G401 (cell line): ENCODE data around the gene AGER. TPM values are rescaled to one million over a fixed set of nuclear protein-coding genes. Genes with fewer than 3 reads are reported as not detected.
A peak's percentile ranks its signal among the peaks of the same experiment; 100 is the strongest.

Source experiments
- DNase-seq: peaks from one replicate; pipeline ENCODE4 v3.0.0-alpha.2; 2015; ENCODE audit warnings: low spot score
- in situ Hi-C: cut with HindIII; loops from 2 replicates; pipeline ENCODE4 v1.10.0; 2016; ENCODE audit warnings: low sequenced_read_pairs, mixed read lengths
- total RNA-seq: library from RNA; depleted of rRNA; stranded (reverse); fragments of >200 nt; shearing (Covaris generic); gene quantifications from 2 replicates; pipeline ENCODE4 v1.2.3, GENCODE V29; 2014

AGER gene
- total RNA-seq, 1 experiment from 2014 or later, result 17.4 TPM

DNA sequence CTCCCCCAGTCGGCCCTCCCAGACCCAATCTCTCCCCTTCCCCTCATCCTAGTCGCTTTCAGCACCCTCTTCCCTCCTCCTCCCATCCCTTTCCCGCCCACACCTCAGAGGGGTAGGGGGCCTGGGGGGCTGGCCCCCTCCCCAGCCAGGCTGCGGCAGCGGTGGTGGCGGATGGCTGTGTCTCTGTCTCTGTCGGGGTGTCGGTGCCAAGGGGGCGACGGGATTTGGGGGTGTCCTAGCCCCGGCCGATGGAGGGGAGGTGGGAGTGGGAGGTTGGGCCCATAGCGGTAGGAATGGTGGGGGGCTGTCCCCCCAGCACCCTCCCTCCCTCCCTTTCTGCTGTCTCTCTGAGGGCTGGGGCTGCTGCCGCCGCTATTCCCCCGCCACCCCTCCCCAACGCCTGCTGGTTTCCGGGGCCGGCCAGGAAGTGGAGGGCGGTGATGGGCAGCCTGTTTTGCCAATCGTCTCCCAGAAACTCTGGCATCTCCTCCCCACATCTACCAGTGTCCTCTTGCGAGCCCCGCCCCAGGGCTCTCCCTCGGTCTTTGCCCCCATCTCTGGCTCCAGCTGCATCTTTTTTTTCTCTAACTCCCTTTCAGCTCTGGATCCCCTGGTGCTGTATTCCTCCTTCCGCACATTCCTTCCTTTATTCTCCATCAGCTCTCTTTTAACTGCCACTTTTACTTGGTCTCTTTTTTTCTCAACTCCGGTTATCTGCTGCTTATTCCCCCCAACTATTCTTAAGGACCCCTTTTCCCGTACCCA lies 8.2 kb downstream of the AGER start, which contains the start of gene AGPAT1:
AGPAT1 (minus strand) TSS at position 374 of the 765 bp plus-strand sequence. CDS start 4,588 bp downstream, outside the sequence.
- peak; percentile 99 for DNase-seq
- in situ Hi-C loops, result no loop called here

DNA sequence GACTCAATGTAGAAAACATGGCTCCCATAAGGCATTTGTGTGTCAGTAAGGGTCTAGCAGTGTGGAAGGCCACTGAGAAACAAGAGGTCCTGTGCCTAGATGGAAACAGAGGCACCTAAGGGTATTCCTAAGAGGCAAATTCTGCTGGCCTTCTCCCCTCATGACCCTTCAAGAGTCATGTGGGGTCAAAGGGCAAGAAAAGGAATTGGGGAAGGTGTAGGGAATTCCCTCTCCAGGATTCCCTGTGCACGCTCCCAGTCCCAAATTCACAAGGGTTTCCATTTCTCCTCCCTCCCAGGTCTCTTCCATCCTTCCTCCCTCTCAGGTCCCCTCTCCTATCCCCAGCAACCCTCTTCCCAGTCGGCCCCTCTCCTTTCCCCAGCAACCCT lies 8.7 kb downstream of the AGER start:
- in situ Hi-C loops, result no loop called here
- DNase-seq, result no peak

DNA sequence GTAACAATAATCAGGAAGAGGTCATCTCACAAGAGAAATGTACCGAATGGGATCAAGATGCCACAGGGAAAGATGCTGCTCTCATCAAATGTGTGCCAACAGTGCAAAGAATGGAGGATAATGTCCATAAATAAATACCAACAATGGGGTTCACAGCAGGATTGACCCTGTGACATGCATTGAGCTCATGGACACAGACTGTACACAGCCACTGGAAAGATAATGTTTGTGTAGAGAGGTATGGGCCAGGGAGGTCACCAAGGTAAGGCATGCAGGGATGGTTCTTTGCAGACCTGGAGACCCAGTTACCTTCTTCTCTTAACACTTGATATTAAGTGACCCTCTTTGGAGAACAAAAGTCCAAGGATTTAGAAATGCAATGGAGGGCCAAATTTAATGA lies 9.6 kb downstream of the AGER start:
- DNase-seq, result no peak
- in situ Hi-C loops, result no loop called here

DNA sequence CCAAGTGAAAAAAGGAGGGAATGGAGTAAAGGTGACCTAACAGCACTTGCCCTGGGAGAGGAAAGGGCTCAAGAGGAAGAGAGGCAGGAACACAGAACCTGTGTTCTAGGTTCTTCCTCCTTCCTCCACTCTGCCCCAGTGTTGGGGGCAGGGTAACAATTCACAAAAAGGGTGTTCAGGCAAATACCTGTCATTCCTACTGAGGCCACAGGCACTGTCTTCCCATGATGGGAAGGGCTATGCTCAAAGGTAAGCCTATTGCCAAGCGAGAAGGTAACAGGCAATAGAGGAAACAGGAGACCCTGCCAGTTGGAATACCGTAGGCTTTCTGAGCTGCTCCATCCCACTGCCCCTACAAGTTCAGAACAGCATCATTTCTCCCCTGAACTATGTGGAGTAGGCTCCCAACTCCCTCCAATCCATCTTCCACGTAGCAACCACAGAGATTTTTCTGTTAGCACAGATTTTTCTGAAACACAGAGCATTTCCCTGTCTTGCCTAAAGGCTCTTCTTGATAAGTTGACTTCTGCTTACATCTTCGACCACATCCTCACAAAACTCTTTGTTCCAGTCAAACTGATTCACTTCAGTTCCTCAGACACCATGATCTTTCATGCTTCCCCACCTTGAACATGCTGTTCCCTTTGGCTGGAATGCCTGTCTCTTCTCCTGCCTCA lies 10.9 kb downstream of the AGER start:
- no peak for DNase-seq
- in situ Hi-C loops, result no loop called here

DNA sequence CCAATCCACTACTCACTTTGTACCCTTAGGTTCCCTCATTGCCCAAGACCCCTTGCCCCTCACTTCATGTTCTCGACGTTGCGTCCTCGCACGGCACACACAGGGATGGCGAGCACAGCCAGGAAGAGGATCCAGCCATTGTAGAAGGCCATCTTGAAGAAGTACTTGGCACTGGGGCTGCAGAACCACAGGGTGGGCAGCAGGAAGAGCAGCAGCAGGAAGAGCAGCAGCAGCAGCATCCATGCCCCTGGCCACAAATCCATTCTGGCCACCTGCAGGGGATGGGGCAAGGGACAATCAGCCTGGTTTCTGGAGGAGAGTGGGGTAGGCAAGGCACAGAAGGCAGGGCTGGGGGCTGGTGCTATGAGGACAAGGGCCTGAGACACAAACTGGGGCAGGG lies 12.8 kb downstream of the AGER start:
- no peak for DNase-seq
- in situ Hi-C loops, result no loop called here

DNA sequence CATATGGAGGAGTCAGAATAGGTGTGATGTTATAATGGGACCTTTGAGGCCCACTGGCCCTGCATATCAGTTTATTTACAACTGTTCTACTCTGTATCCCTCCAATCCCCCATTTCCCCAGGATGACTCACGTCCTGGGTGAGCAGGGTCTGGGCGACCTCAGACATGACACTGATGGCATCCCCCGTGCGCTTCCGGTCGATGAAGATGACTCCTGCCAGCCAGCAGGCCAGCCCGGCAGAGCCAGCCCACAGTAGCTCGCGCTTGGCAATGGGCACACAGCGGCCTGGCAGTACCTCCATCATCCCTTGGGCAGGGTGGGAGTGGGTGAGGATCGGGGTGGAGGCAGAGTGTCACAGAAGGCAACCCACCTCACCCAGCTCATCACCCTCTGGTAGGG lies 13.8 kb downstream of the AGER start:
- in situ Hi-C loops, result no loop called here
- DNase-seq, result no peak

DNA sequence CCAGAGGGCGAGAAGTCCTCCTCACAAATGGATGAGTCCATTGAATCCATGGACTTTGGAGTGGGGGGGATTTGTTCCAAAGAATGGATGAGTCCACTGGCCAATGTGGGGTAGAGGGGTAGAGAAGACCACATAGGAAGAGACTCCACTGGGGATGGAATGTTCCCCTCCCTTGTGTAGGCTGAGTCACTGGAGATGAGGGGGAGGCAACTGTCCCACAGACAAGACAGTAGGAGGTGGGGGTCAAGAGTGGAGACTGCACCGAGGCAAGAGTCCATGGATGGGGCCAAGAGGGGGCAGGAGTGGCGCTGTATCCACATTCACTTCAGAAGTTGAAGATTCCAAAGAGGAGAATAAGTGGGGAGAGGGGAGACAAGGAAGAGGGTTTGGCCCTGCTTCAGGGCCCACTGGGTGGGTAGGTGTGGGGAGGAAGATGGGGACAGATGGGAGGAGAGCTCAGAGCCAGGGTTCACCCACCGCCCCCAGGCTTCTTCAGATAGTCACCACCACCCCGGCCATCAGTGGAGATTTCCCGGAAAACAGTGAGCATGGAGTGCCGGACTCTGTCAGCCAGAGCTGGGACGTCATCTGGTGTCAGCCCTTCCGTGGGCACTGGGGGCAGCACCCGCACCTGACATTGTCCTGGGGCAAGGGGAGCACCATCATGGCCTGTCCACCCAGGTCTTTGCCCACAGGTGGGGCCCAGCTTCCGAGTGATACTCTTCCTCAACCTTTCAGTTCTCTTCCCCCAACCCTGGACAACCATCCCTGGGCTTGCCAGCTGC lies 15.1 kb downstream of the AGER start:
- in situ Hi-C loops, result no loop called here
- no peak for DNase-seq

DNA sequence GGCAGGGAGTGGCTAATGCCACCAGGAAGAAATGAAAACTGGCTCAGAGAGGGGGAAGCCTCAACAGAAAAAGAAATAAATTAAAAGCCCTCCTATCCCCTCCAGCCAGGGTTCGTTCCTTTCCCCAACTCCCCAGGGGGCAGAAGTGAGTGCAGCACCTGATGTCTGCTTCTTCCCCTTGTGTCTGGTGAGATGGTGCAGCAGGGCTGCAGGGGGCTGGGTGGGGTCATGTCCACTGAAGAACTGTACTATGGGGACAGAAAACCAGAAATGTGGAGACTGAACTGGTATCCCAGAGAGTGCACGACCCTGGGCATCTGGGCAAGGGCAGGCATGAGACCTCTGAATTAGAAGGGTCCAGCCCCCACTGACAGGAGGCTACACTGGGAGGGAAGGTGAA lies 15.7 kb downstream of the AGER start:
- in situ Hi-C loops, result no loop called here
- DNase-seq, result no peak

DNA sequence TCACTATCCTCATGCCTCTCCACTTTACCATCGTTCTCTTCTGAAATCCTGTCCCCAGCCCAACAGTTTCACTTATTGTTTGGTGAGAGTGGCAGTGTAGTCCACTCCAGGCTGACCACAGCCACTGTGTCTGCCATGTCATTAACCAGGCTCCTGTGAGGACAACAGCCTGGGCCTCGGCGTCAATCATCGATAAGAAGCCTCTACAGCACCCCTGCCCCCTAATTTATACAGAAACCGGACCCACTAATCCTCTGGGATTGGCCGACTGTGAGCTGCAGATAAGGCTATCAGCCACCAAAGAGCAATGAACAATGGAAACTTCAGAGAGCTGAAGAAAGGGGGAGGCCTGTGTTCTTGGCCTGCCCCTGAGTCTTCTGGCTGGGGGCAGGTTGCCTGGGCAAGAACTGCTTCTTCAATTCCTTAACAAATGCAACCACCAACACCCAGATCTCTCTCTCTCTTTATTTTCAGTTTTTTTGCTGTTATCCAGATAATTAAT lies 16.2 kb downstream of the AGER start:
- no peak for DNase-seq
- in situ Hi-C loops, result no loop called here

DNA sequence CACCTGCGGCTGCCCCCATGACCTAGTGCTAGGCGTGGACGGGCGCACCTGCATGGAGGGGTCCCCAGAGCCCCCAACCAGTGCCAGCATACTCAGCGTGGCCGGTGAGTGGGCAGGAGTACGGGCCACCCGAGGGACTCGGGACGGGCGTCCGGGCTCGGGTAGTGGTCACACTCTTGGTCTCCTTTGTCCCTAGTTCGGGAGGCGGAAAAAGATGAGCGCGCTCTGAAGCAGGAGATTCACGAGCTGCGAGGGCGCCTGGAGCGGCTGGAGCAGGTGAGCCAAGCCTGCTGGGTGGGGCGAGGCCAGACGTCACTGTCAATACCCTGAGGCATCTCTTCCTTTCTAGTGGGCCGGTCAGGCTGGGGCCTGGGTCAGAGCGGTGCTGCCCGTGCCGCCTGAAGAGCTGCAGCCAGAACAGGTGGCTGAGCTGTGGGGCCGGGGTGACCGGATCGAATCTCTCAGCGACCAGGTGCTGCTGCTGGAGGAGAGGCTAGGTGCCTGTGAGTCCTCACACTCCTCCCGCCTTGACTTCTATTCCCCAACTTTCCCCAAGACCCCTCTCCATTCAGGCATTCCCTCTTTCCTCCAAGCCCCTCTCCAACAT lies 16.8 kb downstream of the AGER start:
- in situ Hi-C loops, result no loop called here
- no peak for DNase-seq

DNA sequence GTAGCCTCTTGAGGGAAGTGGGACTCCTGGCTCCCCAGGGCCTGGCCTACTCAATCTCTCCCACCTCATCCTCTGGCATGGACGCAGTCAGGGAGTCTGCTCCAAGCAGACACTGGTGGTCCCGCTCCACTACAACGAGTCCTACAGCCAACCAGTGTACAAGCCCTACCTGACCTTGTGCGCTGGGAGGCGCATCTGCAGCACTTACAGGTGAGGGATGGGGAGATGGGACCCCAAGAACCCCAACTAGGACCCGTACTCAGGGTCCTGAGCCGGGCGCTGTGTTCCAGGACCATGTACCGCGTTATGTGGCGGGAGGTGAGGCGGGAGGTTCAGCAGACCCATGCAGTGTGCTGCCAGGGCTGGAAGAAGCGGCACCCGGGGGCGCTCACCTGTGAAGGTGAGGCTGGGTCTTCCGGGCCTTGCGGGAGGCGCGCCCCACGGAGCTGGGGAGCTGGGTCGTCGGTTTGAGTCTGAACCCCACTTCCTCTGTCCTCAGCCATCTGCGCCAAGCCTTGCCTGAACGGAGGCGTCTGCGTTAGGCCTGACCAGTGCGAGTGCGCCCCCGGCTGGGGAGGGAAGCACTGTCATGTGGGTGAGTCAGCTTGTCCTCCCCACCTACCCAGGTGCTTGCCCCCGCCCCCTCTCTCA lies 17.5 kb downstream of the AGER start:
- no peak for DNase-seq

DNA sequence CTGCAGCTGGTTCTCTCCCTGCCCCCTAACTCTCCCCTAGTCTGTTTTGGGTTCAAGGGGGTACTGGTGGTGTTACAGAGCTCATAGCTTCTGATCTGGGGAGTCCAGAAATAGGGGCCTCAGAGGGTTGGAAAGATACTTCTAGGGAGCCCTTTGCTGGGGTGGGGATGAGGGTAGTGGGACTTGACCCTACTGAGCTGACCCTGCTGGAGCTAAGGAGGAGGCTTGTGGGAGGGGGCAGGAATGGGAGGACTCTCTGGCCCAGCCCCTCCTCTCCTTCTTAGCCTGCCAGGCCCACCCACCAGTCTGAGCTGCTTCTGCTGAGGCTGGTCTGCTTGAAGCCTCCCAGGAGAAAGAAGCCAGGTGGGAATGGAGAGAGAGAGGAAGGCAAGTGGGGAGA lies 19.8 kb downstream of the AGER start, which contains the start of gene EGFL8:
EGFL8 (plus strand) TSS at position 301 of the 400 bp plus-strand sequence. CDS start 1,571 bp downstream, outside the sequence.
- no peak for DNase-seq
- in situ Hi-C loops, result no loop called here

More for the DNA sequence above, 17.5 kb downstream of the AGER start:
- in situ Hi-C loops, result no loop called here

DNA sequence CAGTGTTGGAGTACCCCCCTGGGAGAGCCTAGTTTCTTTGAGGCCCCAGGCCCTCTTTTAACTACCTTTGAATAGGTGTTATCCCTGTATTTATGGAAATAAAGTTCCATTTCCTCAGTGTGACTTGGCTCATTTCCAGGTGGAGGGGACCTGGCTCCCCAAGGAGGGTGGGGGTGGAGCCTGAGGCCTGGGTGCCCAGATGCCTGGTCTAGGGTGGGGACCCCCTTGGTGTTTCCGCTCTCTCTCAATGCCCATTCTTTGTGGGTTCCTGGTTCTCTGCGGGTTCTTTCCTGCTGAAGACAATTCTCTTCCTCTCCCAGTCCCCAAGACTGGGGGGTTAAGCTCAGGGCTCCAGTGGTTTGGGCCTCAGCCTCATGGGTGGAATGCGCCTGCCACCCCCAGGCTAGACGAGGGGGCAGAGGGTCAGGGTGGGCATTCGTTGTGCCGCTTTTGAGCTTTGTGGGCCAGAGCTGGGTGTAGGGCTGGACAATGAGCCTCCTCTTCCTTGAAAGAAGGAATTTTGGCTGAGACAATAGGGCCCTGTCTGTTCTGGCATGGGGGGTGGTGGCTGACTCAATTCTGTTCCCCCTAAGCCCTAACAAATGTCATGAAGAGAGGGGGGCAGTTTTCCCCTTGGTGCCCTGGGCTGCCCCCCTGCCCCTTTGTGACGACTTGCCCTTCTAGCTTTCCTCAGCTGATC lies 20.3 kb downstream of the AGER start:
- in situ Hi-C loops, result no loop called here

DNA sequence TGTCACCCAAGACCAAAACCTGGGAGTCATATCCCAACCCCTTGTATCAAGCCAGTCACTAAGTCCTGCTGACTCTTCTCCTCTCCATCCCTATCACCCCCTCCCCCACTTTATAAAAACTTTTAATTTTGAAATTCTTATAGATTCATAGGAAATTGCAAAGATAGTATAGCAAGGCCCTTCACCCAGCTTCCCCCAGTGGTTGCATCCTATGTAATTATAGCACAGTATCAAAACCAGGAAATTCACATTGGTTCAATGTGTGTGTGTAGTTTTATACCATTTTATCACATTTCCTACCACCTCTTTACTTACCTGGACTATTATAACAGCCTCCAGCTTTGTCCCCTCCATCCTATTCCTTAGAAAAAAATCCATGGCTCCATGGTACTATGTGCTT lies 26.0 kb downstream of the AGER start:
- DNase-seq, result no peak
- in situ Hi-C loops, result no loop called here

More for the DNA sequence above, 20.3 kb downstream of the AGER start:
- no peak for DNase-seq

DNA sequence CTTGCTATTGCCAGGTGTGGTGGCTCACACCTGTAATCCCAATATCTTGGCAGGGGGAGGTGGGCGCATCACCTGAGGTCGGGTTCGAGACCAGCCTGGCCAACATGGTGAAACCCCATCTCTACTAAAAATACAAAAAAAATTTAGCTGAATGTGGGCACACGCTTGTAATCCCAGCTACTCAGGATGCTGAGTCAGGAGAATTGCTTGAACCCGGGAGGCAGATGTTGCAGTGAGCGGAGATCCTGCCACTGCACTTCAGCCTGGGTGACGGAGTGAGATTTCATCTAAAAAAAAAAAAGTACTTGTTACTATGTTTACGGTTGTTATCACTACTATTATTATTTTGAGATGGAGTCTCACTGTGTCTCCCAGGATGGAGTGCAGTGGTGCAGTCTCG lies 27.2 kb downstream of the AGER start:
- no peak for DNase-seq
- in situ Hi-C loops, result no loop called here

DNA sequence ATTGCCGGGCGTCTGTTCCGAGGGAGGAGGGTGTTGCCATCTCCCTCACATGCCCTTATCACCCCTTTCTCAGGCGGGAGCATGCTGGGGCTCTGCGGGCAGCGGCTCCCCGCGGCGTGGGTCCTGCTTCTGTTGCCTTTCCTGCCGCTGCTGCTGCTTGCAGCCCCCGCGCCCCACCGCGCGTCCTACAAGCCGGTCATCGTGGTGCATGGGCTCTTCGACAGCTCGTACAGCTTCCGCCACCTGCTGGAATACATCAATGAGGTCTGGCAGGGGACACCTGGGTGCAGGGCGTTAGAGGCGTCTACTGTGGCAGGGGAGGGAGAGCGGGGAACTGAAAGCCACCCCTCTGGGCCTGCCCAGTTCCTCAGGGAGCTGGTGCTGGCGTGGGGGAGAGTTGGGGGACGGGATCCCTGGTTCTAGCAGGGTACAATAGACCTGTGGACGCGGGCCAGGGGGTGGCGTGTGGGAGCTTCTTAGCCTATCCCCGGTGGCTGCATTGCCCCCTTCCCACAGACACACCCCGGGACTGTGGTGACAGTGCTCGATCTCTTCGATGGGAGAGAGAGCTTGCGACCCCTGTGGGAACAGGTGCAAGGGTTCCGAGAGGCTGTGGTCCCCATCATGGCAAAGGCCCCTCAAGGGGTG lies 29.4 kb downstream of the AGER start:
- DNase-seq, result peak; percentile 72
- in situ Hi-C loops, result no loop called here

DNA sequence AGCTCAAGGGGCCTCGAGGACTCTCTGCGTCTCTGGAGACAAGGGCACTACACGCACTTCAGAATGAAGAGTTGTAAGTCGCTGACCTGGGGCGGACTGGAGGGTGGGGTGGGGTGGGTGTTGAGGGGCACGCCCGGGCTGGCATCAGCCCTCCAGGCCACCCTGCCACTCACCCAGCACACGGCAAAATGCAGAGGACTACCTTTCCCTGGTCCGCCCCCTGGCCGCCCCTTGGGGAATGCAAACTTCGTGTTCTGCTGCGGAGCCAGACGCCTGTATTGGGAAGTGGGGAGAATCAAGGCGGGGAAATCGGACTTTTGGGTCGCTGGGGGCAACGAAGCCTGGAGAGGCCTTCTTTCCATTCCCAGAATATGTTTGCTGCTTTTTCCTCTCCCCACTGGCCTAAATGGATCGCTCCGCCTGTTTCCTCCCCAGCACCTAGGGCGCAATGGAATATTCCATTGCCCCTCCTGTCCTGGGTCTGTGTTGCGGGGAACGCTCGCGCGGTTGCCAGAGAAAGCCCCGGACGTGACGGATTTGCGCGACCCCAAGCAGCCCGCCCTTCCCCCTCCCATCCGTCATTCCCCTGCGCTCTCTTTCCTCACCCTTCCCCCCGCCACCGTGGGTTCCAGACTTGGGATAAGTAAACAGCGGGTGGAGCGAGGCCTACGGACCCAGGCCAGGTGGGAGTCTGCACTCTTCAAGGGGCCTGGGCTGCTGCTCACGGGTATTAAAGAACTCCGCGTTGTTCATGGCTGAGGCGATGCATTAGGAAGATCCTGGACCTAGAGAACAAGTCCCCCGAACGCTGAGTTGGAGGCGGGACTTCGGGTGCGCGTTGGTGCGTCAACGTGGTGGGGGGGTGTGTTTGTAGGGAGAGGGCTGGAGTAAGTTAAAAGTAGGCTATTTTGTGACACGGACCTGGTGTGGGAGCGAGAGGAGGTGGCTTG lies 30.2 kb downstream of the AGER start, which contains the start of gene PPT2:
PPT2 (plus strand) TSS at position 578 of the 950 bp plus-strand sequence. CDS start 454 bp downstream, outside the sequence.
- in situ Hi-C loops, result no loop called here
- peak; percentile 95 for DNase-seq
